Endothelial cell of umbilical vein (primary cell): Measurements from ENCODE around the gene ZNF672. TPM values are rescaled to one million over a fixed set of nuclear protein-coding genes. Genes with fewer than 3 reads are reported as not detected.

Source experiments
- BruUV-seq: library from RNA; stranded (reverse); fragments of 400-500 nt; replicated peaks from 2 replicates; lab custom pipeline; 2021; lab: Mats Ljungman, UMichigan
- CTCF ChIA-PET: fragments of 300-600, 350-600 bp; sonication (Branson Sonifier 250); formaldehyde crosslinking; loops from one replicate; lab custom pipeline; 2021; ENCODE audit warnings: antibody characterized with exemption, inconsistent platforms; lab: Charles Lee
- POLR2A ChIA-PET: fragments of 300-600, 350-600 bp; sonication (Branson Sonifier 250); formaldehyde crosslinking; loops from one replicate; lab custom pipeline; 2021; ENCODE audit warnings: antibody characterized with exemption, inconsistent platforms; lab: Charles Lee
- DNase-seq: peaks from one replicate; pipeline ENCODE4 v3.0.0-alpha.2; 2011; ENCODE audit warnings: low read depth, low spot score
- FAIRE-seq: peaks from 2 replicates; lab custom pipeline; 2011; peaks lifted over from hg19 to GRCh38; lab: Jason Lieb, UNC
- H2AFZ ChIP-seq: 2 replicates; pipeline ENCODE4 v1.6.0; 2012; ENCODE audit warnings: low read depth, low read length, control low read depth, inconsistent platforms
- H3K27ac ChIP-seq: 2 replicates; pipeline ENCODE4 v1.5.1; 2011; ENCODE audit warnings: low read depth, mild to moderate bottlenecking, control low read depth, low read length, moderate library complexity; ENCODE audit not compliant: insufficient read depth
- H3K27me3 ChIP-seq, 2 experiments: 2 replicates each; pipeline versions ENCODE4 v1.6.0 to v1.6.1; 2011; ENCODE audit warnings: low read length in 2 of 2, mixed read lengths in 1 of 2; ENCODE audit not compliant: control insufficient read depth in 2 of 2, insufficient read depth in 2 of 2
- H3K36me3 ChIP-seq, 2 experiments: 2 replicates in 1 of 2; 3 replicates in 1 of 2; pipeline ENCODE4 v1.5.1; 2011; ENCODE audit warnings: low read length in 2 of 2, mild to moderate bottlenecking in 1 of 2, moderate library complexity in 1 of 2; ENCODE audit not compliant: control insufficient read depth in 2 of 2, insufficient read depth in 2 of 2; ENCODE audit errors: extremely low read depth in 1 of 2
- H3K4me1 ChIP-seq: 3 replicates; pipeline ENCODE4 v1.5.1; 2011; ENCODE audit warnings: mild to moderate bottlenecking, low read length; ENCODE audit not compliant: control insufficient read depth, insufficient read depth; ENCODE audit errors: extremely low read depth
- H3K4me2 ChIP-seq: 2 replicates; pipeline ENCODE4 v1.6.1; 2011; ENCODE audit warnings: low read length, control low read depth, mixed read lengths; ENCODE audit not compliant: insufficient read depth
- H3K4me3 ChIP-seq, 3 experiments: fragments of 200-600 bp in 1 of 3; sonication (generic), shearing (Covaris generic) in 1 of 3; replicated peaks in 1 of 3; 2 replicates each; pipeline ENCODE4 v1.5.1; 2011 to 2016; ENCODE audit warnings: control low read depth in 3 of 3, low read length in 3 of 3, mild to moderate bottlenecking in 2 of 3, inconsistent platforms in 1 of 3, low read depth in 1 of 3, moderate library complexity in 1 of 3; ENCODE audit not compliant: insufficient read depth in 1 of 3
- H3K79me2 ChIP-seq: 2 replicates; pipeline ENCODE4 v1.6.0; 2012; ENCODE audit warnings: low read length, inconsistent platforms; ENCODE audit not compliant: control insufficient read depth, insufficient read depth
- H3K9ac ChIP-seq: replicated peaks from 2 replicates; pipeline ENCODE3; 2011; ENCODE audit warnings: low read length, control low read depth; ENCODE audit not compliant: insufficient read depth; ENCODE audit errors: extremely low read depth
- H3K9me1 ChIP-seq: replicated peaks from 3 replicates; pipeline ENCODE4 v1.6.0; 2011; ENCODE audit warnings: mild to moderate bottlenecking, low read length; ENCODE audit not compliant: control insufficient read depth, insufficient read depth; ENCODE audit errors: extremely low read depth
- H3K9me3 ChIP-seq: replicated peaks from 2 replicates; pipeline ENCODE4 v1.5.1; 2012; ENCODE audit warnings: low read length, inconsistent platforms; ENCODE audit not compliant: control insufficient read depth, insufficient read depth
- H4K20me1 ChIP-seq: replicated peaks from 2 replicates; pipeline ENCODE3; 2011; ENCODE audit warnings: mild to moderate bottlenecking, low read length; ENCODE audit not compliant: control insufficient read depth, insufficient read depth; ENCODE audit errors: extremely low read depth
- CTCF ChIP-seq, 2 donors: IDR thresholded peaks; 1 replicate in 1 of 2; 2 replicates in 1 of 2; pipeline ENCODE4 v1.5.1; 2011; ENCODE audit warnings: low read length in 2 of 2, mild to moderate bottlenecking in 2 of 2, moderate library complexity in 2 of 2, control low read depth in 1 of 2, inconsistent platforms in 1 of 2, low read depth in 1 of 2; ENCODE audit not compliant: insufficient read depth in 1 of 2; ENCODE audit errors: extremely low read depth in 1 of 2
- EZH2 ChIP-seq: IDR thresholded peaks from 2 replicates; pipeline ENCODE4 v1.6.1; 2012; ENCODE audit warnings: borderline replicate concordance, low read depth, mild to moderate bottlenecking, moderate library complexity, low read length, inconsistent platforms; ENCODE audit not compliant: severe bottlenecking
- FOS ChIP-seq: IDR thresholded peaks from 2 replicates; pipeline ENCODE4 v1.6.1; 2011; ENCODE audit warnings: mild to moderate bottlenecking, low read length, moderate library complexity, borderline replicate concordance; ENCODE audit not compliant: insufficient read depth
- GATA2 ChIP-seq: IDR thresholded peaks from 2 replicates; pipeline ENCODE4 v1.7.0; 2011; ENCODE audit warnings: low read depth, mild to moderate bottlenecking, moderate library complexity, mixed read lengths, low read length; ENCODE audit not compliant: insufficient read length, insufficient read depth
- JUN ChIP-seq: IDR thresholded peaks from 2 replicates; pipeline ENCODE4 v1.6.1; 2011; ENCODE audit warnings: borderline replicate concordance, low read depth; ENCODE audit not compliant: insufficient read length, insufficient read depth
- MAX ChIP-seq: IDR thresholded peaks from 2 replicates; pipeline ENCODE4 v1.6.1; 2011; ENCODE audit not compliant: insufficient read depth, insufficient read length
- MYC ChIP-seq: IDR thresholded peaks from one replicate; pipeline ENCODE4 v1.6.1; 2011; ENCODE audit warnings: mild to moderate bottlenecking, low read depth, low read length
- POLR2A ChIP-seq: IDR thresholded peaks from 2 replicates; pipeline ENCODE4 v1.6.1; 2012; ENCODE audit warnings: low read depth, mild to moderate bottlenecking, control low read depth, low read length
- POLR2AphosphoS5 ChIP-seq: IDR thresholded peaks from 2 replicates; pipeline ENCODE4 v1.6.1; 2012; ENCODE audit warnings: low read depth, mild to moderate bottlenecking, control low read depth, low read length, moderate library complexity; ENCODE audit not compliant: insufficient read depth
- dilution Hi-C: fragments of 300-500 bp; cut with MboI; formaldehyde crosslinking; loops from one replicate; pipeline ENCODE4 v1.15.0; 2019; ENCODE audit warnings: low sequenced_read_pairs; ENCODE audit not compliant: extremely low pct_ligation_motif_present
- intact Hi-C: fragments of 100-400 bp; cut with micrococcal nuclease; formaldehyde crosslinking; loops from one replicate; pipeline ENCODE4 v1.10.0; 2022
- polyA plus RNA-seq, 4 experiments: library from polyadenylated mRNA; depleted of rRNA in 3 of 4; stranded (reverse) in 3 of 4; unstranded in 1 of 4; fragments of >200 nt; gene quantifications; 2 replicates each; pipeline versions ENCODE4 v1.2.1 to v1.2.3, GENCODE V29; 2011 to 2012; ENCODE audit warnings: missing spikeins in 1 of 4
- total RNA-seq: library from RNA; stranded (reverse); gene quantifications from 2 replicates; pipeline ENCODE4 v1.2.3, GENCODE V29; 2021

The ZNF672 gene
- total and polyA plus RNA-seq, 2 donors (not counting 3 experiments of a cell fraction or from before 2014, with no cell fraction given), result 20.1 to 29.6 TPM

GRCh38 chr1:248800459-248800858 is 37.6 kb upstream of the ZNF672 start:
- DNase-seq, result no peak
- Histone ChIP-seq H3K9me1 (no peaks in the 10 kb centered on the region), H3K27ac (no peak overlapping the region), H3K4me2 (no peak overlapping the region), H4K20me1 (no peaks in the 10 kb centered on the region), H3K79me2 (no peaks in the 10 kb centered on the region), H3K9ac (no peak overlapping the region), H3K4me1 (peaks cover 1% of the 10 kb centered on the region), H2AFZ (no peak overlapping the region), H3K36me3 (no peaks in the 10 kb centered on the region), H3K9me3 (no peaks in the 10 kb centered on the region), H3K27me3 (no peaks in the 10 kb centered on the region), H3K4me3 (no peak overlapping the region)
- ChIA-PET POLR2A (no interaction called here), CTCF (no interaction called here)
- no peak for TF ChIP-seq MYC
- no peak for TF ChIP-seq MAX
- TF ChIP-seq POLR2AphosphoS5, result no peak
- no peak for TF ChIP-seq FOS
- TF ChIP-seq GATA2, result no peak
- TF ChIP-seq EZH2, result no peak
- no peak for TF ChIP-seq POLR2A
- TF ChIP-seq CTCF (IDR thresholded peaks at IDR 0.05; ENCODE audit: extremely low read depth in 1 of 2, insufficient read depth in 1 of 2, low read depth in 1 of 2, low read length in 2 of 2), result no peak
- no peak for TF ChIP-seq JUN
- BruUV-seq, result no TSS peak
- dilution Hi-C loops (no loop called here), intact Hi-C loops (no loop called here)
- FAIRE-seq, result no peak
